PC-9 (cell line): ENCODE data around the gene SNCB. TPM values are rescaled to one million over a fixed set of nuclear protein-coding genes. Genes with fewer than 3 reads are reported as not detected.

Experiments used
- BruUV-seq: library from RNA; stranded (reverse); fragments of 400-500 nt; replicated peaks from 2 replicates; lab custom pipeline; 2021; lab: Mats Ljungman, UMichigan
- CTCF ChIA-PET: fragments of 300-600 bp; sonication (Branson Sonifier 250); formaldehyde crosslinking; loops from one replicate; lab custom pipeline; 2022; ENCODE audit warnings: antibody characterized with exemption; lab: Charles Lee
- POLR2A ChIA-PET: fragments of 300-600 bp; sonication (Branson Sonifier 250); formaldehyde crosslinking; loops from one replicate; lab custom pipeline; 2022; ENCODE audit warnings: antibody characterized with exemption; ENCODE audit not compliant: unreplicated experiment; lab: Charles Lee
- DNase-seq, 2 experiments: peaks; one replicate each; pipeline versions ENCODE4 v3.0.0 to v3.0.0-alpha.2; 2015 to 2022; ENCODE audit warnings: mixed read lengths in 1 of 2
- H2AFZ ChIP-seq: fragments of 200-600 bp; sonication (generic); 2 replicates; pipeline ENCODE4 v1.8.1; 2017; ENCODE audit warnings: antibody characterized with exemption
- H3F3A ChIP-seq: fragments of 200-600 bp; sonication (generic); 2 replicates; pipeline ENCODE4 v1.8.1; 2017; ENCODE audit warnings: antibody characterized with exemption, mild to moderate bottlenecking, low read depth; ENCODE audit not compliant: insufficient read depth
- H3K27ac ChIP-seq: fragments of 200-600 bp; sonication (generic); 2 replicates; pipeline ENCODE4 v1.6.1; 2016; ENCODE audit warnings: mixed run types
- H3K27me3 ChIP-seq: fragments of 200-600 bp; sonication (generic); 2 replicates; pipeline ENCODE4 v1.6.1; 2016; ENCODE audit warnings: low read depth, mixed run types; ENCODE audit not compliant: insufficient read depth
- H3K36me3 ChIP-seq: fragments of 200-600 bp; sonication (generic); 2 replicates; pipeline ENCODE4 v1.6.1; 2016; ENCODE audit warnings: low read depth, mixed run types
- H3K4me1 ChIP-seq: fragments of 200-600 bp; sonication (generic); replicated peaks from 2 replicates; pipeline ENCODE4 v1.6.1; 2016; ENCODE audit warnings: mixed run types; ENCODE audit not compliant: insufficient read depth
- H3K4me2 ChIP-seq: fragments of 200-600 bp; sonication (generic); 2 replicates; pipeline ENCODE4 v1.6.1; 2017; ENCODE audit warnings: mixed run types
- H3K4me3 ChIP-seq: fragments of 200-600 bp; sonication (generic); 2 replicates; pipeline ENCODE4 v1.6.1; 2016; ENCODE audit warnings: mixed run types
- H3K79me2 ChIP-seq: fragments of 200-600 bp; sonication (generic); 2 replicates; pipeline ENCODE4 v1.6.1; 2017; ENCODE audit warnings: low read depth, mixed run types
- H3K9me2 ChIP-seq: fragments of 200-600 bp; sonication (generic); 2 replicates; pipeline ENCODE4 v1.8.1; 2017; ENCODE audit warnings: mild to moderate bottlenecking; ENCODE audit not compliant: insufficient read depth
- H3K9me3 ChIP-seq: fragments of 200-600 bp; sonication (generic); 2 replicates; pipeline ENCODE4 v1.8.1; 2016; ENCODE audit warnings: low read depth; ENCODE audit not compliant: insufficient read depth
- H4K20me1 ChIP-seq: fragments of 200-600 bp; sonication (generic); 2 replicates; pipeline ENCODE4 v1.8.1; 2017; ENCODE audit not compliant: insufficient read depth
- EZH2 ChIP-seq: fragments of 200-600 bp; sonication (generic); IDR thresholded peaks from 2 replicates; pipeline ENCODE4 v1.8.0; 2017; ENCODE audit warnings: antibody characterized with exemption, low read depth
- intact Hi-C: fragments of 100-400 bp; cut with micrococcal nuclease; formaldehyde crosslinking; loops from one replicate; pipeline ENCODE4 v1.10.0; 2022; ENCODE audit not compliant: unreplicated experiment
- total RNA-seq: library from RNA; stranded (reverse); gene quantifications from 2 replicates; pipeline ENCODE4 v1.2.3, GENCODE V29; 2021
- TF ChIP-seq, protein P1 (sequence below): fragments of 200-600 bp; sonication (generic); conservative IDR thresholded peaks from 2 replicates; pipeline ENCODE4 v1.6.1; 2017; ENCODE audit warnings: mixed run types, antibody characterized with exemption, mild to moderate bottlenecking, moderate library complexity

The SNCB gene
- total RNA-seq, 1 experiment from 2014 or later = not detected

DNA sequence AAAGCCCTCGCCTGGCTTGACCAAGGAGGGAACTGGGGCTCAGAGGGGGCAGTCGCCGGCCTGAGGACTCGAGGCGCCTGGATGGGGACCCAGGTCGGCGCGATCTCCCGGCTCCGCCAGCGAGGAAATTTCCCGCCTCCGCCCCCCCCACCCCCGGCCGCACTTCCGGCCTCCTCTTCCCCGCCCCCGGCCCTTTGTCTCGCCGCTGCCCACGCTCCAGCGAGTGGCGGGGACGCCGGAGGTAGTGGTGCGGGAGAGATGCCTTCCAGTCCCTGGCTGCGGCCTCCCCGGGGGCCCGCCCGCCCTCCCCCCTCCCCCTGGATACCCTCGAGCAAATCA lies 19.9 kb downstream of the SNCB start:
- no peak overlapping the region for H3K27ac ChIP-seq
- no peak for DNase-seq
- ChIA-PET CTCF (no interaction called here), POLR2A (no interaction called here)
- no peaks in the 10 kb centered on the region for H3K9me2 ChIP-seq
- peak overlapping the region; percentile 78 for H3K4me2 ChIP-seq
- no peaks in the 10 kb centered on the region for H3K9me3 ChIP-seq
- no peaks in the 10 kb centered on the region for H3K79me2 ChIP-seq
- intact Hi-C loops = no loop called here
- no peaks in the 10 kb centered on the region for H3K36me3 ChIP-seq
- peaks cover 22% of the 10 kb centered on the region; the same call in 1 of the 2 replicates for H3K4me1 ChIP-seq
- no peaks in the 10 kb centered on the region for H3K27me3 ChIP-seq
- H2AFZ ChIP-seq = peak overlapping the region; percentile 82
- H4K20me1 ChIP-seq = peaks cover 4% of the 10 kb centered on the region; the same call in 1 of the 2 replicates
- BruUV-seq = no TSS peak
- H3F3A ChIP-seq = peaks cover 18% of the 10 kb centered on the region
- TF ChIP-seq, protein P1, sequence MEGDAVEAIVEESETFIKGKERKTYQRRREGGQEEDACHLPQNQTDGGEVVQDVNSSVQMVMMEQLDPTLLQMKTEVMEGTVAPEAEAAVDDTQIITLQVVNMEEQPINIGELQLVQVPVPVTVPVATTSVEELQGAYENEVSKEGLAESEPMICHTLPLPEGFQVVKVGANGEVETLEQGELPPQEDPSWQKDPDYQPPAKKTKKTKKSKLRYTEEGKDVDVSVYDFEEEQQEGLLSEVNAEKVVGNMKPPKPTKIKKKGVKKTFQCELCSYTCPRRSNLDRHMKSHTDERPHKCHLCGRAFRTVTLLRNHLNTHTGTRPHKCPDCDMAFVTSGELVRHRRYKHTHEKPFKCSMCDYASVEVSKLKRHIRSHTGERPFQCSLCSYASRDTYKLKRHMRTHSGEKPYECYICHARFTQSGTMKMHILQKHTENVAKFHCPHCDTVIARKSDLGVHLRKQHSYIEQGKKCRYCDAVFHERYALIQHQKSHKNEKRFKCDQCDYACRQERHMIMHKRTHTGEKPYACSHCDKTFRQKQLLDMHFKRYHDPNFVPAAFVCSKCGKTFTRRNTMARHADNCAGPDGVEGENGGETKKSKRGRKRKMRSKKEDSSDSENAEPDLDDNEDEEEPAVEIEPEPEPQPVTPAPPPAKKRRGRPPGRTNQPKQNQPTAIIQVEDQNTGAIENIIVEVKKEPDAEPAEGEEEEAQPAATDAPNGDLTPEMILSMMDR = 0 out of 2 replicates have a peak, but pooled peaks have one; percentile 0
- no peak for TF ChIP-seq EZH2
- H3K4me3 ChIP-seq = peak overlapping the region; percentile 71

DNA sequence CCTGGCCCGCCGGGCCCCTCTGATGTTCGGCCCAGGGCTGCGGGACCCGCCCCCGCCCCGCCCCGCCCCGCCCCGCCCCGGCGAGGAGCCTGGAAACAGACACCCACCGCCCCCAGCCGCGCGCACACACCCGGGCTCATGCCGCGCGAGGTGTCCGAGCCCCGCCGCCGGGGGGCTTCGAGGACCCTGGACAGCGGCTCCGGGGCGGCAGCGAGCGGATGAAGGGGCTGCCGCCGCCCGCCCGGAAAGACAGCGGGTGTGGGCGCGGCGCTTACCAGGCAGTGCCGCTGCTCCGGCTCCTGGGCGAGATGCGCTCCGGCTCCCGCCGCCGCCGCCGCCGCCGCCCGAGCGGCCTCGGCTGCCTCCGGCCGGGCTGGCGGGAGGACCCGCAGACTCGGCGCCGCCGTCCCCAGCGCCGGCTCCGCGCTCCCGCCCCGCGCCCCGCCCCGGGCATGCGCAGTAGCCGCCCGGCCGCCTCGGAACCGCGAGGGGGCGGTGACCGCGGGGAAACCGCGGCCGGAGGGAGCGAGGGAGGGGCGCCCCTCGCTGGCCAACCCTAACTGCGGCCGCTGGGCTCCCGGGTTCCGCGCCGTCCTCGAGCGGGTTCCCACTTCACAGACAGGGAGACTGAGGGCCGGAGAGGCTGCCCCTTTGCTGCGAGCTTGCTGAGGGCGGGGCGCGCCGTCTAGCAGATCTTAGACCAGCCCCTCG lies 20.5 kb downstream of the SNCB start, which contains the start of gene GPRIN1:
TSS of gene GPRIN1 (minus strand) at position 433 of the 711 bp plus-strand sequence. CDS start 10,322 bp downstream, outside the sequence.
- peaks cover 18% of the 10 kb centered on the region for H3F3A ChIP-seq
- no TSS peak for BruUV-seq
- peaks cover 4% of the 10 kb centered on the region; the same call in 1 of the 2 replicates for H4K20me1 ChIP-seq
- H2AFZ ChIP-seq = peak within 1 kb of the TSS; percentile 82
- H3K27ac ChIP-seq = no peak within 1 kb of the TSS
- H3K36me3 ChIP-seq = no peaks in the 10 kb centered on the region
- H3K4me1 ChIP-seq = peaks cover 17% of the 10 kb centered on the region; the same call in 1 of the 2 replicates
- DNase-seq = peak in 1 of 2 experiments; percentile 73
- intact Hi-C loops = loop anchor here (1.0 kb wide), 1 partner anchor 37 kb away; the partner anchor contains the start of gene TSPAN17
- ChIA-PET CTCF (interaction anchor here (0.5 kb wide), 1 partner anchor 53 kb away, joined by 4 read pairs; no protein-coding TSS in a partner anchor), POLR2A (no interaction called here)
- TF ChIP-seq EZH2 = no peak
- TF ChIP-seq, protein P1 = peak; percentile 39; the same call in 1 of the 2 replicates
- H3K9me3 ChIP-seq = no peaks in the 10 kb centered on the region
- peak within 1 kb of the TSS; percentile 71 for H3K4me3 ChIP-seq
- H3K79me2 ChIP-seq = no peaks in the 10 kb centered on the region
- H3K27me3 ChIP-seq = no peaks in the 10 kb centered on the region
- H3K4me2 ChIP-seq = peak within 1 kb of the TSS; percentile 78
- no peaks in the 10 kb centered on the region for H3K9me2 ChIP-seq

DNA sequence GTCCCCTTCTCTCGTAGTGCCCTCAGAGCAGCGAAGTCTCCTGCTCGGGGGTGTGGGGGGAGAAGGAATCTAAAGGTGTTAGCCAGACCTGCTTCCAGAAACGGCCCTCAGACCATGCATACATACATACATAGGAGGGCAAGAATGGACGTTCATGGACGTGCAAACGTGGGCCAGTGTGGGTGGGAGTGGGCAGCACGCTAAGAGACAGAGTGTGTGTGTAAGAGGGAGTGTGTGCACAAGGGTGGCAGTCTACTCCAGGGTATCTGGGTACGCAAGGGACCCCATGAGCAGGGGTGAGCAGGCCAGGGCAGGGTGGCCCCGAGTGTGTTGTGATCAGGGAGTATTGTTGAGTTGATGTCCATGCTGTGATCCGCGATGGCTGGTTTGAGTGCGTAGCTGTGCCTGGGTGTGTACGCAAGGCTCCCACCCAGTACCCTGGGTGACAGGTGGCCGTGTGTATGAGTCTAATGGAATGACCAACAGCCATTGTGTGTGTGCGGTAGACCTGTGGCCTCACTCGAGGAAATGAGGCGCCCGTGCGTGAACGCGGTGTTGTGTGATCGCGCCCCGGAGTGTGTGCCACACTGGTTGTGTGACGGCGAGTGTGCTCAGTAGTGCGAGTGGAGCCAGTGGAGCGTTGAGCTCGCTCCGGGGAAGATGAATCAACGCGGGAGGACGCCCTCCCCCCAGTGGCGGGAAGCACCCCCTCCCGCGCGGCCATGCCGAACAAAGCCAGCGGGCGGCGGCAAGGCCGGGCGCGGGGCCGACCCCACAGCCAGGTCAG lies 21.2 kb downstream of the SNCB start:
- peak overlapping the region; percentile 71; the same call in 1 of the 2 replicates for H3K4me3 ChIP-seq
- peaks cover 12% of the 10 kb centered on the region; the same call in 1 of the 2 replicates for H3K4me1 ChIP-seq
- H3K27ac ChIP-seq = no peak overlapping the region
- H3K27me3 ChIP-seq = no peaks in the 10 kb centered on the region
- peak overlapping the region; percentile 75 for H3K4me2 ChIP-seq
- H3F3A ChIP-seq = peaks cover 18% of the 10 kb centered on the region
- no peaks in the 10 kb centered on the region for H3K79me2 ChIP-seq
- H3K9me3 ChIP-seq = no peaks in the 10 kb centered on the region
- H2AFZ ChIP-seq = no peak overlapping the region
- no peak for DNase-seq
- intact Hi-C loops = loop anchor here (1.0 kb wide), 1 partner anchor 38 kb away; the partner anchor contains the start of gene TSPAN17
- POLR2A ChIA-PET = no interaction called here
- no TSS peak for BruUV-seq
- CTCF ChIA-PET = interaction anchor here (0.5 kb wide), 1 partner anchor 52 kb away, joined by 4 read pairs; no protein-coding TSS in a partner anchor
- H4K20me1 ChIP-seq = peaks cover 4% of the 10 kb centered on the region; the same call in 1 of the 2 replicates
- no peak for TF ChIP-seq EZH2
- TF ChIP-seq, protein P1 = no peak
- no peaks in the 10 kb centered on the region for H3K9me2 ChIP-seq
- no peaks in the 10 kb centered on the region for H3K36me3 ChIP-seq
